ENCODE results near the gene TNNI3.

The TNNI3 gene

GRCh38 chr19:55146078-55146704, 11.3 kb downstream of the TNNI3 start:
- FAIRE-seq: no peak

DNA sequence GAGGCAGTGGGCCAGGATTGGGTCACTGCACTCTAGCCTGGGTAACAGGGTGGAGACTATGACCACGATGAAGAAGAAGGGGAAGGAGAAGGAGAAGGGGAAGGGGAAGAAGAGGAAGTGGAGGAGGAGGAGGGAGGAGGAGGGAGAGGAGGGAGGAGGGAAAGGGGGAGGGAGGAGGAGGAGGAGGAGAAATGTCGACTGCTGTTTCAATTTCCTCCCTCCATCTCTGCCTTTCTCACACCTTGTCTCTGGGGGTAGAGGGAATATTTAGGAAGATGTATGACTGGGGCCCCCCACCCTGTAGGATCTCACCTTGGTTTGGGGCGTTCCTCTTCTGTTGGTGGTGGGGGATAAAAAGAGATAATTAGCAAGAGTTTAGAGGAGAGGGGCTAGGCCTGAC, 12.3 kb downstream of the TNNI3 start:
- no peak for FAIRE-seq

DNA sequence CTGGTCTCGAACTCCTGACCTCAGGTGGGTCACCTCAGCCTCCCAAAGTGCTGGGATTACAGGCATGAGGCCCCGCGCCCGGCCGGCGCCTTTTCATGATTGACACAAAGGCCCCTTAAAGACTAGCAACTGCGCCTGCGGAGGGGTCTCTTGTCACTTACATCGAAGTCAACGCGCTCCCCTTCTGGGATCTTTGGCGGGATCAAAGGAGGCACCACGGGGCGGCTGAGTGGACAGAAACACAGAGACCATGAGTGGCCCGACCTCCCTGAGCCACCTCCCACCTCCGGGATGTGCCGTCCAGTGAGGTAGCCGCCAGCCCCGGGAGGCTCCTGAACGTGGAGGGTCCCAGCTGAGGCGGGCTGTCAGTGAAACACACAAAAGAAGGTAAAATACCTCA, 15.8 kb downstream of the TNNI3 start:
- FAIRE-seq: no peak

- no peak for FAIRE-seq
Observed at GRCh38 chr19:55137915-55138314, 19.6 kb downstream of the TNNI3 start.

- no peak for FAIRE-seq
Observed at GRCh38 chr19:55136399-55137102, 21.0 kb downstream of the TNNI3 start.

- no peak for FAIRE-seq
Observed at GRCh38 chr19:55134736-55135135, 22.8 kb downstream of the TNNI3 start.

DNA sequence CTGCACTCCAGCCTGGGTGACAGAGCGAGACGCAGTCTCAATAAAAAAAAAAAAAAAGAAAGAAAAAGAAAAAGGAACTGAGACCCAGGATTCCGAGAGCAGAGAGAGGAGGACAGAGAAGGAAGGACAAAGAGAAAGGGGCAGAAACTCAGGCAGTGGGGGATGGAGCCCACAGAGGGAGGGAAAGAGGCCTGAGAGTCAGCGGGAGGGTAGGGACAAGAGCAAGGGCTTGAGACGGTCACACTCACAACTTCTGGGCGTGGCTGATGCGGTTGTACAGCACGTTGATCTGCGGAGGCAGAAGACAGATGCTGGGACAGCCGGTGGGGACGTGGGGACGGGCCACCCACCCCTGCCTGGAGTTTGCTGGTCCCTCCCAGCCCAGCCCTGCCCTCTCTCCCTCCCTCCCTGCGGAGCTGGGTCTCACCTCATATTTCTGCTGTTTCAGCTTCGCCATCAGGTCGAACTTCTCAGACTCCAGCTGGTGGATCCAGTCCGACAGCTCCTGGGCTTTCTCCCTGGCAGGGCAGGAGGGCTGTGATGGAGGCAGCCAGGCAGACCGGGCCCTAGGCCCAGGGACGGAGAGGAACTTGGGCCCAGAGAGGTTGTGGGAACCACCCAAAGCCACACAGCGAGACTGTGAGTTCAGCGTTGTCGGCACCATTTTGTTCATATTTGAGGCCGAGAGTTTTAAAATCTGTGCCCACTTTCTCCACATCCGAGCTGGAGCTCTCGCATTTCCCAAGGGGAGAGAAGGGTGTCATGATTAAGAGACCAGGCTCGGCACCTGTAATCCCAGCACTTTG, 23.7 kb downstream of the TNNI3 start:
- FAIRE-seq: no peak

- no peak for FAIRE-seq
Observed at GRCh38 chr19:55132453-55133129, 24.9 kb downstream of the TNNI3 start.

DNA sequence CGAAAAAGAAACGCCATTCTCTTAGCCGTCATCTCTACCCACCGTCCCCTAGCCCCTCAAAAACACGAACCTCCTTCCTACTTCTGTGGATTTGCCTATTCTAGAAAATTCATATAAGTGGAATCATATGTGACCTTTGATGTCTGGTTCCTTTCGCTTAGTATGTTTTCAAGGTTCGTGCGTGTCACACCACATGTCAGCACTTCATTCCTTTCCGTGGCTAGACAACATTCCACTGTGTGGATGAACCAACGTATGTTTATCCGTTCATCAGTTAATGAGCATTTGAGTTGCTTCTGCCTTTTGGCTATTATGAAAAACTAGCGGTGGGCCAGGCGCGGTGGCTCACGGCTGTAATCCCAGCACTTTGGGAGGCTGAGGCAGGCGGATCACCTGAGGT, 26.1 kb downstream of the TNNI3 start:
- no peak for FAIRE-seq

- no peak for FAIRE-seq
Observed at GRCh38 chr19:55119053-55119452, 38.5 kb downstream of the TNNI3 start.

DNA sequence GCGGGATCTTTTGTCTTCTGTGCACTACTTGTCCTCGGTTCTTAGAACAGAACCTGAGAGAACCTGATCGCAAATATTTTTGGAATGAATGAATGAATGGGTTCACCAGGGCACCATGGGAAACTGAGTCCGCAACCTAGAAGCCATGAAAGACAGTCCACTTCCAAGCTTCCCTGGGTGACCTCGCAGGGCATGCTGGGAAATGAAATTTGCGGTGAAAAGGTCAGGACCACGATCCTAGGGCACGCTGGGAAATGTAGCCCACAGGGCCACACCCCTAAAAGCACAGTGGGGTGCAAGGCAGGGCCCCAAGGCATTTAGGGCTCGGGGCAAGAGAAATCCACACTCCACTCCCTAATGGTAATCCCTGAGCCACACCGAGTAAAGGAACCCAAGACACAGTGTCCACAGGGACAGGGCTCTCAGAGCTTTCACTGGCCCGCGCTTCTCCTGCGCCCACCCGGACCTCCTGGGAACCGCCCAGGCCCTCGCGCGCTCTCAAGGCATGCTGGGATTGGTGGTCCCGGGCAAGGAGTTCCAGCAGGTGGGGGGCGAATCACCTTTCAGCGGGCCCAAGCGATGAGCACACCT, 39.0 kb downstream of the TNNI3 start:
- FAIRE-seq: no peak

DNA sequence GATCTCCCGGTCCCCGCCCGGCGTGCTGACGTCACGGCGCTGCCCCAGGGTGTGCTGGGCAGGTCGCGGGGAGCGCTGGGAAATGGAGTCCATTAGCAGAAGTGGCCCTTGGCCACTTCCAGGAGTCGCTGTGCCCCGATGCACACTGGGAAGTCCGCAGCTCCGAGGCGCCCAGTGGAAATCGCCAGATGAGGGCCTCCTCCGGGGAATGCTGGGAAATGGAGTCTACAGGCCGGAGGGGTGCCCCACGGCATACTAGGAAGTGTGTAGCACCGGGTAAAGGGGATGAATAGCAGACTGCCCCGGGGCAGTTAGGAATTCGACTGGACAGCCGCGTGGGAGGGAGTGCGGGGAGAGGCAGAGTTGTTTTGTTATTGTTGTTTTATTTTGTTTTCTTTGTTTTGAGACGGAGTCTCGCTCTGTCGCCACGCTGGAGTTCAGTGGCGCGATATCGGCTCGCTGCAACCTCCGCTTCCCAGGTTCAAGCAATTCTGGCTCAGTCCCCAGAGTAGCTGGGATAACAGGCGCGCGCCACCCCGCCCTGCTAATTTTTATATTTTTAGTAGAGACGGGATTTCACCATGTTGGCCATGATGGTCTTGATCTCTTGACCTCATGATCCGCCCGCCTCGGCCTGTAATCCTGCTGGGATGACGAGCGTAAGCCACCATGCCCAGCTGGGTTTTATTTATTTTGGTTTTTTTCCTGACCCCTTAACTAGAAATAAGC, 39.7 kb downstream of the TNNI3 start:
- peak; percentile 88 for FAIRE-seq

DNA sequence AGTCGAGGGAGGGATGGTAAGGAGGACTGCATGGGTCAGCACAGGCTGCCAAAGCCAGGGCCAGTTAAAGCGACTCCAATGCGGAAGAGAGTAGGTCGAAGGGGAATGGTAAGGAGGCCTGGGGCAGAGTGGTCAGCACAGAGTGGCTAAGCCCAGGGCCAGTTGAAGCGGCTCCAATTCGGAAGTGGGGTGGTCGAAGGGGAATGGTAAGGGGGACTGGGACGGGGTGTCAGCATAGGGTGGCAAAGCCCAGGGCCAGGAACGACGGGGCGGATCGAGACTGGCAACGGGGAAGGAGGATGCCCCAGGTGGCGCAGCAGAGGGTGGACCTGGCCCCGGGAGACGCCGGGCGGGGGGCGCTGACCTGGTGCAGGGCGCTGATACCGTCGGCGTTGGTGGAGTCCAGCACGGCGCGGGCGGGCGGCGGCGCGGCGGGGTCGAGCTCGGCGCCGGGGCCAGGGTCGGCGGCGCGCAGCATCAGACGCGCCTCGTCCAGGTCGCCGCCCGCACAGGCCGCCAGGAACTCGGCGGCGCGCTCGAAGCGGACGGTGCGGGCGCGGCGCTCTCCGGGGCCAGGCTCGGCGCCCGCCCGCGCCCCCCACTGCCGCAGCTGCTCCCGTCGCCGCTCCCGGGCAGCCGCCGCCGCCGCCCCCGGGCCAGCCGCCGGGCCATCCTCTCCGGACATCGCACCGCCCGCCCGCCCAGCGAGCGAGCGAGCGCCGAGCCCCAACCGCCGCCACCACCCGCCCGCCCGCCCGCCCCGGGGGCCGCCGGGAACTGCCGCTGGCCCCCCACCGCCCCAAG, 40.5 kb downstream of the TNNI3 start, which contains the start of gene PPP1R12C:
PPP1R12C (minus strand) TSS at position 779 of the 804 bp plus-strand sequence; CDS start at position 685, 94 bp downstream.
- FAIRE-seq: no peak

DNA sequence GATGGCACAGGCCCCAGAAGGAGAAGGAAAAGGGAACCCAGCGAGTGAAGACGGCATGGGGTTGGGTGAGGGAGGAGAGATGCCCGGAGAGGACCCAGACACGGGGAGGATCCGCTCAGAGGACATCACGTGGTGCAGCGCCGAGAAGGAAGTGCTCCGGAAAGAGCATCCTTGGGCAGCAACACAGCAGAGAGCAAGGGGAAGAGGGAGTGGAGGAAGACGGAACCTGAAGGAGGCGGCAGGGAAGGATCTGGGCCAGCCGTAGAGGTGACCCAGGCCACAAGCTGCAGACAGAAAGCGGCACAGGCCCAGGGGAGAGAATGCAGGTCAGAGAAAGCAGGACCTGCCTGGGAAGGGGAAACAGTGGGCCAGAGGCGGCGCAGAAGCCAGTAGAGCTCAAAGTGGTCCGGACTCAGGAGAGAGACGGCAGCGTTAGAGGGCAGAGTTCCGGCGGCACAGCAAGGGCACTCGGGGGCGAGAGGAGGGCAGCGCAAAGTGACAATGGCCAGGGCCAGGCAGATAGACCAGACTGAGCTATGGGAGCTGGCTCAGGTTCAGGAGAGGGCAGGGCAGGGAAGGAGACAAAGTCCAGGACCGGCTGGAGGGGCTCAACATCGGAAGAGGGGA, 41.2 kb downstream of the TNNI3 start:
- FAIRE-seq: no peak

- no peak for FAIRE-seq
Observed at GRCh38 chr19:55115446-55116065, 42.0 kb downstream of the TNNI3 start.

GRCh38 chr19:55114566-55115145, 42.9 kb downstream of the TNNI3 start:
- FAIRE-seq: no peak

DNA sequence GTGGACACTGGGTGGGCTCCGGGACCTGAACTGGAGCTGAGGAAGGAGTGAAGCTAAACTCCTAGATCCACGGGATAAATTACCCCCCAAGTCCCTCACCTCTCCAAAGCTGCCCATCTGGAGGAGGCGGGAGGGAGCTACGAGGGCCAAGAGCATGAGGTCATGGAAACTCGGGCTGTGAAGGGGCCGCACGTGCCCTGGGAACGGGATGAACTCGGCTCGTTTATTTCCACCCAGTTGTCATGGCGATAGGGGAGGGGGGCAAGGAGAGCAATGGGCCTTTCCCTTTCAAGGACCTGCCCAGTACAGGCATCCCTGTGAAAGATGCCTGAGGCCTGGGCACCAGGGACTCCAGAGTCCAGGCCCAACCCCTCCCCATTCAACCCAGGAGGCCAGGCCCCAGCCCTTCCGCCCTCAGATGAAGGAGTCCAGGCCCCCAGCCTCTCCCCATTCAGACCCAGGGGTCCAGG, 43.9 kb downstream of the TNNI3 start:
- FAIRE-seq: no peak

DNA sequence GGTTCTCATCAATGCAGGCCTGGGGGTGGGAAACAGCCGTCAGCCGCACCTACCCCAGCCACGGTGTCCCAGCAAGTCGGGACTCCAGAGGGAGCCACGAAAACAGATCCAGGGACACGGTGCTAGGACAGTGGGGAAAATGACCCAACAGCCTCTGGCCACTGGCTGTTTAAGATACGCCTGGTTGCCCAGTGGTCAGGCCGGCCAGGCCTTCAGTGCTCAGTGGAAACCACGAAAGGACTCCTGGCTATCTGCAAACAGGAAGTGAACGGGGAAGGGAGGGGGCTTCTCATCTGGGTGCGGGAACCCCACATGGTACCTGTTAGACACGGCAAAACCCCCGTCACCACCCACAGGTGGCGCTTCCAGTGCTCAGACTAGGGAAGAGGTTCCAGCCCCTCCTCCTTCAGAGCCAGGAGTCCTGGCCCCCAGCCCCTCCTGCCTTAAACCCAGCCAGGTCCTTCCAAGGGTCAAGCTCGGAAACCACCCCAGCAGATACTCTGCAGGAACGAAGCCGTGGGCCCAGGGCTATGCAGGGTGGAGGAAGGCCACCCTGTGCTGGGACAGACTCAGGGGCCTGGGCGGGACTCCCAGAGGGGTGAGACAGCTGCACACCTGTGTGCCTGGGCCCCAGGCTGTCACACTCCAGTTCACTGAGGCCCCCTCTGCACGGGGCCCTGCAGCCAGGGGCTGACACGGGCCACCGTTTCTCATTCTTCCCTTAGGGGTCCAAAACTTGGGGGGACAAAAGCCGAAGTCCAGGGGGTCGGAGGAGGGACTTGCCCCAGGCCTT, 44.6 kb downstream of the TNNI3 start:
- FAIRE-seq: no peak

DNA sequence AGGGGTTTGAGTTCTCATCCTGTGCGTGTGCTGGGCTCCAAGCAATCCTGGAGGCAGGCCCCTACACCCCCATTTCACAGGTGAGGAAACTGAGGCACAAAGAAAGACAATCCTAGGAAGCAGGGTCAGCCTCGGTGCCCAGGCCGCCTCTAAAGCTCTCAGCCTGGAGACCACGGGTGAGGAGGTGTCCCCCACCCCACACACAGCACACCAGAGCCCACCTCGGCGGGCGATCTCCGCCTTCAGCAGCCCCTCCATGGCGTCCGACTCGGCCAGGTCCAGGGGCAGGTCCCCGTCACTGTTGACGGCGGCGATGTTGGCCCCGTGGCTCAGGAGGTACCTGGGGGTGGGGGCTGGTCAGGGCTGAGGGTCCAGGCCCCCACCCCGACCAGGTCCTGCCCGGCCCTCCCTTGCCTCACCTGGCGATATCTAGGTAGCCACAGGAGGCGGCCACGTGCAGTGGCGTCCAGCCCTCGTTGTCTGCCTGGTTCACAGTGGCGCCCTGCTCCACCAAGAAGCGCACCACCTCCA, 45.2 kb downstream of the TNNI3 start:
- FAIRE-seq: no peak

Measured in TTC549 (cell line).